Breast epithelium (tissue), 4 donors: Measurements from ENCODE around the gene LAMA3. TPM values are rescaled to one million over a fixed set of nuclear protein-coding genes. Genes with fewer than 3 reads are reported as not detected.

Source experiments
- DNase-seq, 2 donors: peaks; one replicate each; pipeline ENCODE4 v3.0.0-alpha.2; 2019; ENCODE audit warnings: low spot score in 2 of 2
- H3K27ac ChIP-seq, 2 donors: fragments of 200-600 bp; sonication (generic) in 1 of 2; one replicate each; pipeline ENCODE4 v1.5.1; 2016 to 2019; ENCODE audit warnings: mild to moderate bottlenecking in 1 of 2
- H3K27me3 ChIP-seq, 2 donors: fragments of 200-600 bp; sonication (generic) in 1 of 2; one replicate each; pipeline versions ENCODE4 v1.5.1 to v1.6.0; 2017 to 2019; ENCODE audit warnings: control low read depth in 1 of 2, mild to moderate bottlenecking in 1 of 2
- H3K36me3 ChIP-seq: fragments of 200-600 bp; one replicate; pipeline ENCODE4 v1.5.1; 2019
- H3K4me1 ChIP-seq, 2 donors: fragments of 200-600 bp; sonication (generic); one replicate each; pipeline ENCODE4 v1.5.1; 2016 to 2019; ENCODE audit warnings: control low read depth in 1 of 2
- H3K4me3 ChIP-seq, 3 donors: fragments of 200-600 bp; sonication (generic); 1 replicate in 2 of 3; 2 replicates in 1 of 3; pipeline ENCODE4 v1.5.1; 2016 to 2019; ENCODE audit warnings: mild to moderate bottlenecking in 3 of 3, moderate library complexity in 2 of 3
- H3K9me3 ChIP-seq, 2 donors: fragments of 200-600 bp; sonication (generic) in 1 of 2; one replicate each; pipeline ENCODE4 v1.5.1; 2016 to 2019; ENCODE audit warnings: control low read depth in 1 of 2
- POLR2A ChIP-seq: fragments of 450-650 bp; IDR thresholded peaks from one replicate; pipeline ENCODE4 v1.6.1; 2016; ENCODE audit warnings: antibody characterized with exemption, mild to moderate bottlenecking, moderate library complexity
- POLR2AphosphoS5 ChIP-seq, 3 donors: sonication (generic); formaldehyde crosslinking; IDR thresholded peaks; one replicate each; pipeline ENCODE4 v1.6.1; 2017; ENCODE audit warnings: antibody characterized with exemption in 3 of 3
- intact Hi-C: fragments of 100-400 bp; cut with DNase I; formaldehyde crosslinking; loops from one replicate; pipeline ENCODE4 v1.15.1; 2023; ENCODE audit warnings: low total_unique reads
- total RNA-seq, 3 donors: library from RNA; depleted of rRNA; stranded (reverse); fragments of >200 nt; gene quantifications; one replicate each; pipeline ENCODE4 v1.1.0, GENCODE V29; 2016
- TF ChIP-seq, protein P1 (sequence below), 3 donors: fragments of 450-650 bp; IDR thresholded peaks; one replicate each; pipeline ENCODE4 v1.5.1; 2016 to 2017; ENCODE audit warnings: antibody characterized with exemption in 3 of 3, mild to moderate bottlenecking in 3 of 3, moderate library complexity in 3 of 3

Gene LAMA3
- total RNA-seq, 3 donors from 2014 or later: 43.4 to 173 (median 127) TPM

- Histone ChIP-seq H3K4me1 (no peaks in the 10 kb centered on the region), H3K27ac (no peak overlapping the region), H3K27me3 (no peaks in the 10 kb centered on the region), H3K36me3 (no peaks in the 10 kb centered on the region), H3K4me3 (no peak overlapping the region), H3K9me3 (no peaks in the 10 kb centered on the region)
- intact Hi-C loops: no loop called here
- DNase-seq: no peak
- TF ChIP-seq, protein P1, sequence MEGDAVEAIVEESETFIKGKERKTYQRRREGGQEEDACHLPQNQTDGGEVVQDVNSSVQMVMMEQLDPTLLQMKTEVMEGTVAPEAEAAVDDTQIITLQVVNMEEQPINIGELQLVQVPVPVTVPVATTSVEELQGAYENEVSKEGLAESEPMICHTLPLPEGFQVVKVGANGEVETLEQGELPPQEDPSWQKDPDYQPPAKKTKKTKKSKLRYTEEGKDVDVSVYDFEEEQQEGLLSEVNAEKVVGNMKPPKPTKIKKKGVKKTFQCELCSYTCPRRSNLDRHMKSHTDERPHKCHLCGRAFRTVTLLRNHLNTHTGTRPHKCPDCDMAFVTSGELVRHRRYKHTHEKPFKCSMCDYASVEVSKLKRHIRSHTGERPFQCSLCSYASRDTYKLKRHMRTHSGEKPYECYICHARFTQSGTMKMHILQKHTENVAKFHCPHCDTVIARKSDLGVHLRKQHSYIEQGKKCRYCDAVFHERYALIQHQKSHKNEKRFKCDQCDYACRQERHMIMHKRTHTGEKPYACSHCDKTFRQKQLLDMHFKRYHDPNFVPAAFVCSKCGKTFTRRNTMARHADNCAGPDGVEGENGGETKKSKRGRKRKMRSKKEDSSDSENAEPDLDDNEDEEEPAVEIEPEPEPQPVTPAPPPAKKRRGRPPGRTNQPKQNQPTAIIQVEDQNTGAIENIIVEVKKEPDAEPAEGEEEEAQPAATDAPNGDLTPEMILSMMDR (IDR thresholded peaks at IDR 0.05): no peak
- TF ChIP-seq POLR2A (no peak), POLR2AphosphoS5 (IDR thresholded peaks at IDR 0.05) (no peak)
These were observed 113.6 kb downstream of the LAMA3 start for GRCh38 chr18:23802817-23803216.

DNA sequence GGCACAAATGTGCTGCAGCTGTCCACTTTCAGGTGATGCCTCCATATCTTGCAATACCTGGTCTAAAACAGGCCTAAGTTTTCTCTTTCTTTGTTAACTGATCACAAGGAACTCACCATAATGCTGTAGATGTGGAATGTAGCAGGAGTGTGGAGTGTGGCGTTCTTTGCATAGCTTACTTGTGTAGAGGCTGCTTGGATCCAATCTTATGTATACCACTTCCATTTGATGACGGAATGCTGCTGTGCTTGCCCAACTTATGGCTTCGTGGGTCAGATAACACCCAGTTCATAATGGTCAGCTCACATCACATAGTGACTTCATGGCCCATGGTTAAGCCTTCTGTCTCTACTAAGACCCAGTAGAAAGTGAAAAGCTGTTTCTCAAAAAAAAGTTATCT, 114.5 kb downstream of the LAMA3 start:
- TF ChIP-seq POLR2A: no peak
- TF ChIP-seq, protein P1 (IDR thresholded peaks at IDR 0.05): no peak
- TF ChIP-seq POLR2AphosphoS5 (IDR thresholded peaks at IDR 0.05): no peak
- intact Hi-C loops: no loop called here

DNA sequence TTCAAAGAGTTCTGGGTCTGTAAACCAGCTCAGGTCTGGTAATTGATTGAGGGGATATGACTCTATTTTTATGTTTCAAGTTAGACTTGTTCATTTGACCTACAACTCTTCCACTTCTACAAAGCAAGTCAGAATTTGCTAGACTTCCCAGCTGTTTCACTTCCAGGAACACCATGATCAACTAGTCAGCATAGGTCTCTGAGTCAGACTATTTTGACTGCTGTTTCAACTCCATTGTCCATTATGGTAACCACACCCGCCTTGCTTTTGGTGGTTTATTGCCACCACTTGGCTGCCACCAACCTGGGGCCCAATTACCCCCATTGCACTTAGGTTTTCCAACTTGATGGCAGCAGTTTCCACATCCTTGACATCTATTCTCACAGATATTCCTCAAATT, 116.6 kb downstream of the LAMA3 start:
- no peaks in the 10 kb centered on the region for H3K9me3 ChIP-seq
- no peak overlapping the region for H3K4me3 ChIP-seq
- intact Hi-C loops: no loop called here
- no peaks in the 10 kb centered on the region for H3K4me1 ChIP-seq
- TF ChIP-seq POLR2AphosphoS5 (IDR thresholded peaks at IDR 0.05) (no peak), POLR2A (no peak)
- TF ChIP-seq, protein P1 (IDR thresholded peaks at IDR 0.05): no peak
- no peaks in the 10 kb centered on the region for H3K27me3 ChIP-seq
- H3K27ac ChIP-seq: no peak overlapping the region
- H3K36me3 ChIP-seq: no peaks in the 10 kb centered on the region
- DNase-seq: no peak

More for the DNA sequence above, 114.5 kb downstream of the LAMA3 start:
- H3K27ac ChIP-seq: no peak overlapping the region
- H3K4me1 ChIP-seq: no peaks in the 10 kb centered on the region
- no peaks in the 10 kb centered on the region for H3K27me3 ChIP-seq
- H3K4me3 ChIP-seq: no peak overlapping the region
- H3K9me3 ChIP-seq: no peaks in the 10 kb centered on the region
- no peak for DNase-seq
- H3K36me3 ChIP-seq: no peaks in the 10 kb centered on the region

GRCh38 chr18:23809415-23809814, 120.2 kb downstream of the LAMA3 start:
- intact Hi-C loops: no loop called here
- no peaks in the 10 kb centered on the region for H3K27me3 ChIP-seq
- DNase-seq: no peak
- TF ChIP-seq POLR2AphosphoS5 (IDR thresholded peaks at IDR 0.05) (no peak), POLR2A (no peak)
- TF ChIP-seq, protein P1 (IDR thresholded peaks at IDR 0.05): no peak
- H3K4me3 ChIP-seq: no peak overlapping the region
- no peaks in the 10 kb centered on the region for H3K4me1 ChIP-seq
- H3K9me3 ChIP-seq: no peaks in the 10 kb centered on the region
- no peaks in the 10 kb centered on the region for H3K36me3 ChIP-seq
- H3K27ac ChIP-seq: no peak overlapping the region

- intact Hi-C loops: no loop called here
- no peak for DNase-seq
- Histone ChIP-seq H3K36me3 (no peaks in the 10 kb centered on the region), H3K4me3 (no peak overlapping the region), H3K27ac (no peak overlapping the region), H3K4me1 (no peaks in the 10 kb centered on the region), H3K9me3 (no peaks in the 10 kb centered on the region), H3K27me3 (no peaks in the 10 kb centered on the region)
- TF ChIP-seq, protein P1 (IDR thresholded peaks at IDR 0.05): no peak
- no peak for TF ChIP-seq POLR2A
- TF ChIP-seq POLR2AphosphoS5 (IDR thresholded peaks at IDR 0.05): no peak
These were observed 121.1 kb downstream of the LAMA3 start for GRCh38 chr18:23810396-23810795.
